ENCODE results near the gene RAB4A. TPM values are rescaled to one million over a fixed set of nuclear protein-coding genes. Genes with fewer than 3 reads are reported as not detected.

RAB4A gene
- total RNA-seq, 6 donors from 2014 or later, result 16.8 to 68.6 (median 42.4) TPM

GRCh38 chr1:229296541-229296941, 25.6 kb downstream of the RAB4A start:
- Histone ChIP-seq H3K27me3 (no peaks in the 10 kb centered on the region), H3K9me3 (no peaks in the 10 kb centered on the region), H3K4me3 (no peak overlapping the region), H3K36me3 (peaks cover 4 to 49% (median 24%) of the 10 kb centered on the region in 4 donors), H3K27ac (no peak overlapping the region), H3K4me1 (no peaks in the 10 kb centered on the region)
- DNase-seq, result no peak
- TF ChIP-seq EP300 (IDR thresholded peaks at IDR 0.05) (no peak), POLR2A (IDR thresholded peaks at IDR 0.05) (no peak), POLR2AphosphoS5 (IDR thresholded peaks at IDR 0.05) (no peak), CTCF (IDR thresholded peaks at IDR 0.05) (no peak)
- ATAC-seq (ENCODE audit: low FRiP score in 2 of 2), result peak in 1 of 2 donors; percentile 43
- 76 to 89% methylated on average over 3 of the region's 3 CpGs for WGBS, 2 donors

- Histone ChIP-seq H3K4me1 (no peaks in the 10 kb centered on the region), H3K27ac (no peak overlapping the region), H3K4me3 (no peak overlapping the region), H3K27me3 (no peaks in the 10 kb centered on the region), H3K9me3 (no peaks in the 10 kb centered on the region), H3K36me3 (peaks cover 4 to 52% (median 24%) of the 10 kb centered on the region in 4 donors)
- 97 to 100% methylated on average over 1 of the region's 1 CpG for WGBS, 2 donors
- TF ChIP-seq EP300 (IDR thresholded peaks at IDR 0.05) (no peak), CTCF (IDR thresholded peaks at IDR 0.05) (no peak)
- DNase-seq (no peak), ATAC-seq (ENCODE audit: low FRiP score in 2 of 2) (no peak)
Observed at GRCh38 chr1:229297746-229298145, 26.8 kb downstream of the RAB4A start.

GRCh38 chr1:229298420-229298819, 27.5 kb downstream of the RAB4A start:
- Histone ChIP-seq H3K4me3 (no peak overlapping the region), H3K27me3 (no peaks in the 10 kb centered on the region), H3K36me3 (peaks cover 4 to 55% (median 28%) of the 10 kb centered on the region in 4 donors), H3K4me1 (no peaks in the 10 kb centered on the region), H3K27ac (no peak overlapping the region), H3K9me3 (no peaks in the 10 kb centered on the region)
- TF ChIP-seq EP300 (IDR thresholded peaks at IDR 0.05), result no peak
- no peak for TF ChIP-seq CTCF (IDR thresholded peaks at IDR 0.05)
- TF ChIP-seq POLR2A (IDR thresholded peaks at IDR 0.05), result no peak
- TF ChIP-seq POLR2AphosphoS5 (IDR thresholded peaks at IDR 0.05), result no peak
- DNase-seq (no peak), ATAC-seq (ENCODE audit: low FRiP score in 2 of 2) (no peak)

GRCh38 chr1:229298887-229299503, 28.1 kb downstream of the RAB4A start:
- no peaks in the 10 kb centered on the region for H3K27me3 ChIP-seq
- H3K4me3 ChIP-seq, result no peak overlapping the region
- ATAC-seq (ENCODE audit: low FRiP score in 2 of 2) (no peak), DNase-seq (no peak)
- H3K9me3 ChIP-seq, result no peaks in the 10 kb centered on the region
- H3K36me3 ChIP-seq, result peaks cover 4 to 59% (median 28%) of the 10 kb centered on the region in 4 donors
- H3K4me1 ChIP-seq, result no peaks in the 10 kb centered on the region
- WGBS, 2 donors, result 84 to 85% methylated on average over 5 of the region's 5 CpGs
- TF ChIP-seq EP300 (IDR thresholded peaks at IDR 0.05), result no peak
- no peak for TF ChIP-seq POLR2AphosphoS5 (IDR thresholded peaks at IDR 0.05)
- no peak for TF ChIP-seq POLR2A (IDR thresholded peaks at IDR 0.05)
- TF ChIP-seq CTCF (IDR thresholded peaks at IDR 0.05), result no peak
- no peak overlapping the region for H3K27ac ChIP-seq

- H3K9me3 ChIP-seq, result no peaks in the 10 kb centered on the region
- H3K27me3 ChIP-seq, result no peaks in the 10 kb centered on the region
- no peak for ATAC-seq (ENCODE audit: low FRiP score in 2 of 2)
- WGBS, 2 donors, result 85 to 88% methylated on average over 6 of the region's 6 CpGs
- no peak overlapping the region for H3K4me3 ChIP-seq
- no peaks in the 10 kb centered on the region for H3K4me1 ChIP-seq
- H3K27ac ChIP-seq, result no peak overlapping the region
- no peak for TF ChIP-seq CTCF (IDR thresholded peaks at IDR 0.05)
- no peak for TF ChIP-seq EP300 (IDR thresholded peaks at IDR 0.05)
- no peak for TF ChIP-seq POLR2AphosphoS5 (IDR thresholded peaks at IDR 0.05)
- no peak for TF ChIP-seq POLR2A (IDR thresholded peaks at IDR 0.05)
- peaks cover 4 to 68% (median 28%) of the 10 kb centered on the region in 4 donors for H3K36me3 ChIP-seq
- DNase-seq, result no peak
Observed at GRCh38 chr1:229300099-229300757, 29.3 kb downstream of the RAB4A start.

Measured in upper lobe of left lung (tissue), 6 donors.